Right cardiac atrium (tissue), 5 donors: ENCODE results near the gene FAM20C. TPM values are rescaled to one million over a fixed set of nuclear protein-coding genes. Genes with fewer than 3 reads are reported as not detected.
"Not testable (repeated sequence)": the region's sequence is repeated elsewhere in the genome, so short reads cannot be mapped to it uniquely, and the experiment has no call there.

Source experiments
- ATAC-seq, 2 donors: fragments of 200-7000 bp; cut with Tn5 transposase; one replicate each; pipeline versions ENCODE4 v1.8.0 to v1.9.1; 2020; ENCODE audit warnings: moderate library complexity in 2 of 2, mild to moderate bottlenecking in 1 of 2
- DNase-seq, 3 donors: peaks; one replicate each; pipeline ENCODE4 v3.0.0-alpha.2; 2020
- H3K27ac ChIP-seq: one replicate; pipeline ENCODE4 v1.5.1; 2013; ENCODE audit warnings: mild to moderate bottlenecking, low read length, control low read depth, moderate library complexity
- H3K27me3 ChIP-seq: one replicate; pipeline ENCODE4 v1.6.1; 2013; ENCODE audit not compliant: control insufficient read depth, insufficient read depth
- H3K4me1 ChIP-seq: one replicate; pipeline ENCODE4 v1.6.1; 2013; ENCODE audit warnings: low read length; ENCODE audit not compliant: control insufficient read depth, insufficient read depth
- H3K4me3 ChIP-seq: one replicate; pipeline ENCODE4 v1.5.1; 2013; ENCODE audit warnings: low read length, control low read depth
- H3K9me3 ChIP-seq: one replicate; pipeline ENCODE4 v1.6.1; 2013; ENCODE audit warnings: low read length; ENCODE audit not compliant: control insufficient read depth
- WGBS: extraction: QIAGEN DNeasy Blood & Tissue Kit; methylation state at CpG from one replicate; pipeline ENCODE4 v1.1.7; 2013; 5-methylcytosine and 5-hydroxymethylcytosine counted together
- intact Hi-C, 4 donors: fragments of 100-400 bp; cut with DNase I; formaldehyde crosslinking; loops; one replicate each; pipeline versions ENCODE4 v1.11.0 to v1.14.0; 2022 to 2023
- polyA plus RNA-seq: library from polyadenylated mRNA; stranded (reverse); fragments of 200-250 nt; gene quantifications from one replicate; pipeline ENCODE4 v1.2.3, GENCODE V29; 2013
- total RNA-seq, 4 donors: library from RNA; stranded (reverse); fragmentation: NEBNext Ultra II Directional; extraction: Animal tissue kit (Norgen Biotek cat#: 25700); gene quantifications; one replicate each; pipeline ENCODE4 v1.2.1, GENCODE V29; 2021
- donor health status: healthy with polysubstance abuse.
- donor health status: DM: no; HTN: yes; CAD: no.
- donor health status: DM: no; HTN: no; CAD: no.
- donor health status: DM: no; HTN: yes; CAD: no; lungs with severe emphysema.
- donor health status: DM: yes; HTN: yes; CAD: no.

FAM20C gene
- total and polyA plus RNA-seq, 5 donors = 17.6 to 46.3 (median 29.7) TPM

- Histone ChIP-seq H3K4me1 (no peaks in the 10 kb centered on the region), H3K4me3 (no peak overlapping the region), H3K9me3 (no peaks in the 10 kb centered on the region), H3K27me3 (no peaks in the 10 kb centered on the region), H3K27ac (no peak overlapping the region)
- 85% methylated on average over 9 of the region's 9 CpGs for WGBS
- intact Hi-C loops = no loop called here
- ATAC-seq (no peak), DNase-seq (no peak)
These were observed 16.0 kb upstream of the FAM20C start for GRCh38 chr7:176381-176780.

- Histone ChIP-seq H3K4me3 (no peak overlapping the region), H3K27me3 (no peaks in the 10 kb centered on the region), H3K9me3 (no peaks in the 10 kb centered on the region), H3K27ac (no peak overlapping the region), H3K4me1 (no peaks in the 10 kb centered on the region)
- ATAC-seq (no peak), DNase-seq (no peak)
- intact Hi-C loops = no loop called here
- WGBS = 82% methylated on average over 21 of the region's 21 CpGs
These were observed 15.4 kb upstream of the FAM20C start for GRCh38 chr7:176786-177459.

GRCh38 chr7:178444-178843 is 13.9 kb upstream of the FAM20C start:
- Histone ChIP-seq H3K27me3 (no peaks in the 10 kb centered on the region), H3K27ac (no peak overlapping the region), H3K4me1 (no peaks in the 10 kb centered on the region), H3K9me3 (no peaks in the 10 kb centered on the region), H3K4me3 (no peak overlapping the region)
- 84% methylated on average over 28 of the region's 28 CpGs for WGBS
- intact Hi-C loops = no loop called here
- ATAC-seq (no peak), DNase-seq (no peak)

- no peaks in the 10 kb centered on the region for H3K9me3 ChIP-seq
- ATAC-seq (peak; percentile 63 to 81), DNase-seq (peak in 2 of 3 donors; percentile 77 to 85)
- H3K4me1 ChIP-seq = no peaks in the 10 kb centered on the region
- no peak overlapping the region for H3K4me3 ChIP-seq
- no peak overlapping the region for H3K27ac ChIP-seq
- intact Hi-C loops = no loop called here
- 55% methylated on average over 19 of the region's 19 CpGs for WGBS
- no peaks in the 10 kb centered on the region for H3K27me3 ChIP-seq
These were observed 13.1 kb upstream of the FAM20C start for GRCh38 chr7:179209-179681.

- no peak for ATAC-seq
- H3K27ac ChIP-seq = no peak overlapping the region
- no peak for DNase-seq
- H3K9me3 ChIP-seq = no peaks in the 10 kb centered on the region
- 85% methylated on average over 22 of the region's 22 CpGs for WGBS
- no peak overlapping the region for H3K4me3 ChIP-seq
- intact Hi-C loops = no loop called here
- H3K4me1 ChIP-seq = no peaks in the 10 kb centered on the region
- no peaks in the 10 kb centered on the region for H3K27me3 ChIP-seq
These were observed 12.2 kb upstream of the FAM20C start for GRCh38 chr7:179948-180694.

- ATAC-seq = no peak
- no peak overlapping the region for H3K27ac ChIP-seq
These were observed 10.6 kb upstream of the FAM20C start for GRCh38 chr7:181738-182137.

GRCh38 chr7:182502-182901 is 9.9 kb upstream of the FAM20C start:
- H3K27ac ChIP-seq, H3K4me3 ChIP-seq, H3K9me3 ChIP-seq, intact Hi-C loops, DNase-seq, H3K4me1 ChIP-seq, ATAC-seq, H3K27me3 ChIP-seq: not testable (repeated sequence)
- 88% methylated on average over 3 of the region's 11 CpGs for WGBS

More at GRCh38 chr7:181738-182137, 10.6 kb upstream of the FAM20C start:
- Histone ChIP-seq H3K27me3 (no peaks in the 10 kb centered on the region), H3K9me3 (no peaks in the 10 kb centered on the region), H3K4me3 (no peak overlapping the region), H3K4me1 (no peaks in the 10 kb centered on the region)
- DNase-seq = no peak
- WGBS = 89% methylated on average over 16 of the region's 16 CpGs
- intact Hi-C loops = no loop called here

GRCh38 chr7:183496-184292 is 8.7 kb upstream of the FAM20C start:
- H3K27ac ChIP-seq = no peak overlapping the region
- no peaks in the 10 kb centered on the region for H3K9me3 ChIP-seq
- no peaks in the 10 kb centered on the region for H3K4me1 ChIP-seq
- no peaks in the 10 kb centered on the region for H3K27me3 ChIP-seq
- H3K4me3 ChIP-seq = no peak overlapping the region
- 83% methylated on average over 30 of the region's 30 CpGs for WGBS
- DNase-seq = no peak
- intact Hi-C loops = no loop called here
- ATAC-seq = no peak

GRCh38 chr7:184294-185264 is 7.8 kb upstream of the FAM20C start:
- intact Hi-C loops = loop anchor here in 1 of 4 donors (5.0 kb wide), 1 partner anchor 32 kb away; no protein-coding TSS in a partner anchor
- ATAC-seq (peak; percentile 61 to 63), DNase-seq (peak in 2 of 3 donors; percentile 76 to 86)
- no peak overlapping the region for H3K4me3 ChIP-seq
- whole genome bisulfite sequencing = 54% methylated on average over 27 of the region's 27 CpGs
- no peaks in the 10 kb centered on the region for H3K27me3 ChIP-seq
- no peaks in the 10 kb centered on the region for H3K9me3 ChIP-seq
- no peak overlapping the region for H3K27ac ChIP-seq
- H3K4me1 ChIP-seq = no peaks in the 10 kb centered on the region

- Histone ChIP-seq H3K27me3 (no peaks in the 10 kb centered on the region), H3K4me1 (no peaks in the 10 kb centered on the region), H3K27ac (no peak overlapping the region), H3K9me3 (no peaks in the 10 kb centered on the region), H3K4me3 (no peak overlapping the region)
- 87% methylated on average over 26 of the region's 26 CpGs for WGBS
- DNase-seq = no peak
- intact Hi-C loops = loop anchor here in 1 of 4 donors (5.0 kb wide), 1 partner anchor 34 kb away; no protein-coding TSS in a partner anchor
- ATAC-seq = no peak
These were observed 5.8 kb upstream of the FAM20C start for GRCh38 chr7:186516-187113.
